Measurements from ENCODE around the gene PPP4R1. TPM values are rescaled to one million over a fixed set of nuclear protein-coding genes. Genes with fewer than 3 reads are reported as not detected.

PPP4R1 gene
- polyA plus RNA-seq, 1 donor from 2014 or later, result 127 TPM

- Histone ChIP-seq H3K9ac (ENCODE audit: low read length) (no peak overlapping the region), H4K20me1 (ENCODE audit: insufficient read depth) (no peaks in the 10 kb centered on the region), H3K4me3 (ENCODE audit: low read length) (no peak overlapping the region), H3K4me2 (ENCODE audit: low read length) (no peak overlapping the region), H3K27ac (ENCODE audit: low read length) (no peak overlapping the region), H3K9me3 (ENCODE audit: low read length) (no peaks in the 10 kb centered on the region), H3K79me2 (replicated peaks; ENCODE audit: insufficient read depth, low read length) (peaks cover 15% of the 10 kb centered on the region), H3K27me3 (ENCODE audit: insufficient read depth, low read depth, low read length) (no peaks in the 10 kb centered on the region), H3K9me2 (ENCODE audit: insufficient read depth, low read length) (no peaks in the 10 kb centered on the region), H2AFZ (ENCODE audit: low read depth, low read length) (no peak overlapping the region), H3F3A (ENCODE audit: insufficient read depth, low read length, poor library complexity, severe bottlenecking) (no peaks in the 10 kb centered on the region), H3K36me3 (ENCODE audit: insufficient read depth, low read length) (no peaks in the 10 kb centered on the region)
- TF ChIP-seq MXI1 (conservative IDR thresholded peaks at IDR 0.05; ENCODE audit: poor library complexity, severe bottlenecking) (no peak), SMC3 (conservative IDR thresholded peaks at IDR 0.05; ENCODE audit: poor library complexity) (no peak), REST (IDR thresholded peaks at IDR 0.05; ENCODE audit: borderline replicate concordance) (no peak), POLR2AphosphoS5 (IDR thresholded peaks at IDR 0.05) (no peak), EP300 (conservative IDR thresholded peaks at IDR 0.05; ENCODE audit: poor library complexity, severe bottlenecking) (no peak), CTCF (IDR thresholded peaks at IDR 0.05; ENCODE audit: poor library complexity, severe bottlenecking) (no peak), EZH2 (IDR thresholded peaks at IDR 0.05; ENCODE audit: borderline replicate concordance, insufficient read depth, low read length, poor library complexity, severe bottlenecking) (no peak), RAD21 (conservative IDR thresholded peaks at IDR 0.05) (no peak), TAF1 (IDR thresholded peaks at IDR 0.05; ENCODE audit: low read depth) (no peak)
Observed at GRCh38 chr18:9508446-9509025, 105.8 kb downstream of the PPP4R1 start.

GRCh38 chr18:9507565-9508088 is 106.7 kb downstream of the PPP4R1 start:
- no peaks in the 10 kb centered on the region for H3K9me3 ChIP-seq (ENCODE audit: low read length)
- H2AFZ ChIP-seq (ENCODE audit: low read depth, low read length), result no peak overlapping the region
- no peak overlapping the region for H3K4me2 ChIP-seq (ENCODE audit: low read length)
- no peaks in the 10 kb centered on the region for H4K20me1 ChIP-seq (ENCODE audit: insufficient read depth)
- H3K27ac ChIP-seq (ENCODE audit: low read length), result no peak overlapping the region
- TF ChIP-seq MXI1 (conservative IDR thresholded peaks at IDR 0.05; ENCODE audit: poor library complexity, severe bottlenecking) (no peak), EP300 (conservative IDR thresholded peaks at IDR 0.05; ENCODE audit: poor library complexity, severe bottlenecking) (no peak), POLR2AphosphoS5 (IDR thresholded peaks at IDR 0.05) (no peak), TAF1 (IDR thresholded peaks at IDR 0.05; ENCODE audit: low read depth) (no peak), CTCF (IDR thresholded peaks at IDR 0.05; ENCODE audit: poor library complexity, severe bottlenecking) (no peak), SMC3 (conservative IDR thresholded peaks at IDR 0.05; ENCODE audit: poor library complexity) (no peak), REST (IDR thresholded peaks at IDR 0.05; ENCODE audit: borderline replicate concordance) (no peak), EZH2 (IDR thresholded peaks at IDR 0.05; ENCODE audit: borderline replicate concordance, insufficient read depth, low read length, poor library complexity, severe bottlenecking) (no peak), RAD21 (conservative IDR thresholded peaks at IDR 0.05) (no peak)
- H3K27me3 ChIP-seq (ENCODE audit: insufficient read depth, low read depth, low read length), result no peaks in the 10 kb centered on the region
- no peak overlapping the region for H3K4me3 ChIP-seq (ENCODE audit: low read length)
- no peaks in the 10 kb centered on the region for H3K9me2 ChIP-seq (ENCODE audit: insufficient read depth, low read length)
- H3K9ac ChIP-seq (ENCODE audit: low read length), result no peak overlapping the region
- H3K79me2 ChIP-seq (replicated peaks; ENCODE audit: insufficient read depth, low read length), result peaks cover 15% of the 10 kb centered on the region
- no peaks in the 10 kb centered on the region for H3F3A ChIP-seq (ENCODE audit: insufficient read depth, low read length, poor library complexity, severe bottlenecking)
- no peaks in the 10 kb centered on the region for H3K36me3 ChIP-seq (ENCODE audit: insufficient read depth, low read length)

Measured in neural cell (in vitro differentiated cells).